Measurements from ENCODE around the gene SYCE1. TPM values are rescaled to one million over a fixed set of nuclear protein-coding genes. Genes with fewer than 3 reads are reported as not detected.

SYCE1 gene
- total and polyA plus RNA-seq, 2 of the 8 experiments (the other 6 are each of a cell fraction or from before 2014, with no cell fraction given), result not detected

- no peak overlapping the region for H4K8ac ChIP-seq (ENCODE audit: extremely low read depth, insufficient read depth, low read length)
- H3K23me2 ChIP-seq (ENCODE audit: low read depth, low read length), result no peaks in the 10 kb centered on the region
- no peak overlapping the region for H2BK15ac ChIP-seq (ENCODE audit: low read length)
- H3K4me1 ChIP-seq (replicated peaks in 1 of 4; ENCODE audit: control insufficient read depth in 3 of 4, insufficient read depth in 4 of 4, low read length in 3 of 4), result no peaks in the 10 kb centered on the region
- H4K5ac ChIP-seq (ENCODE audit: insufficient read length, low read depth, low read length), result no peak overlapping the region
- no peaks in the 10 kb centered on the region for H3K27me3 ChIP-seq (replicated peaks in 1 of 4; ENCODE audit: control insufficient read depth in 3 of 4, extremely low read depth in 1 of 4, insufficient read depth in 3 of 4, low read length in 3 of 4)
- H3K9ac ChIP-seq (replicated peaks in 1 of 4; ENCODE audit: extremely low read depth in 1 of 4, low read depth in 3 of 4, low read length in 3 of 4), result no peak overlapping the region
- no peak overlapping the region for H2BK120ac ChIP-seq (replicated peaks; ENCODE audit: low read depth, low read length)
- no peak overlapping the region for H3K4ac ChIP-seq (replicated peaks; ENCODE audit: insufficient read length, low read depth, low read length)
- H2AFZ ChIP-seq (ENCODE audit: low read length), result no peak overlapping the region
- ChIA-PET POLR2A (ENCODE audit: partially characterized antibody) (no interaction called here), CTCF (ENCODE audit: partially characterized antibody) (no interaction called here)
- WGBS, 2 experiments (ENCODE audit: extremely low coverage in 1 of 2, insufficient coverage in 1 of 2, insufficient read length in 1 of 2, insufficient replicate concordance in 2 of 2, low coverage in 1 of 2, low lambda C conversion rate in 2 of 2, missing lambda C conversion rate in 1 of 2), result 79 to 100% methylated on average over 2 to 8 of the region's 9 CpGs
- peaks cover 0 to 3% (median 0%) of the 10 kb centered on the region in 4 experiments; a peak in 1 of 8 replicates for H3K36me3 ChIP-seq (ENCODE audit: control insufficient read depth in 2 of 4, insufficient read depth in 4 of 4, low read length in 3 of 4)
- no peak overlapping the region for H3K27ac ChIP-seq (ENCODE audit: low read depth, low read length)
- FAIRE-seq, result no peak
- no peak overlapping the region for H2BK20ac ChIP-seq (ENCODE audit: low read length)
- TF ChIP-seq RBBP5 (IDR thresholded peaks at IDR 0.05; ENCODE audit: borderline replicate concordance, low read depth, low read length) (no peak), SRF (IDR thresholded peaks at IDR 0.05; ENCODE audit: low read depth, low read length) (no peak), SP4 (IDR thresholded peaks at IDR 0.05; ENCODE audit: low read length) (no peak), MAX (IDR thresholded peaks at IDR 0.05) (no peak), RNF2 (IDR thresholded peaks at IDR 0.05; ENCODE audit: borderline replicate concordance, low read depth, low read length, missing control alignments, poor library complexity, severe bottlenecking) (no peak), KDM5A (IDR thresholded peaks at IDR 0.05; ENCODE audit: low read length) (no peak)
- no peaks in the 10 kb centered on the region for H3K79me2 ChIP-seq (ENCODE audit: control insufficient read depth in 1 of 2, insufficient read depth in 2 of 2, low read length in 2 of 2)
- DNase-seq (ENCODE audit: low read depth in 1 of 2, low spot score in 2 of 2), result no peak
- H2BK12ac ChIP-seq (ENCODE audit: low read depth, low read length), result no peak overlapping the region
- H3K14ac ChIP-seq (ENCODE audit: insufficient read length), result no peak overlapping the region
- H3K56ac ChIP-seq (replicated peaks; ENCODE audit: insufficient read length, low read depth, low read length), result no peak overlapping the region
- no peak overlapping the region for H4K91ac ChIP-seq (replicated peaks; ENCODE audit: insufficient read length, low read length)
- H3K18ac ChIP-seq (ENCODE audit: extremely low read depth, low read length), result no peak overlapping the region
- H3K79me1 ChIP-seq (ENCODE audit: low read depth, low read length), result no peaks in the 10 kb centered on the region
- no peak overlapping the region for H2BK5ac ChIP-seq (ENCODE audit: low read depth, low read length)
- H2AK5ac ChIP-seq (ENCODE audit: low read depth, low read length), result no peak overlapping the region
- no peak overlapping the region for H3K23ac ChIP-seq (ENCODE audit: insufficient read length)
- no peak overlapping the region for H3K4me3 ChIP-seq (ENCODE audit: extremely low read depth in 1 of 4, insufficient read depth in 2 of 4, low read depth in 3 of 4, low read length in 4 of 4)
- H3K9me3 ChIP-seq (ENCODE audit: insufficient read depth in 2 of 2, low read depth in 1 of 2, low read length in 1 of 2), result peaks cover 71 to 91% of the 10 kb centered on the region in 2 experiments
- no peak overlapping the region for H3K4me2 ChIP-seq (ENCODE audit: insufficient read depth in 1 of 2, low read depth in 2 of 2, low read length in 2 of 2)
- no peaks in the 10 kb centered on the region for H4K20me1 ChIP-seq (replicated peaks in 1 of 2; ENCODE audit: control insufficient read depth in 1 of 2, insufficient read depth in 2 of 2, low read length in 2 of 2)
Observed at GRCh38 chr10:133530506-133530905, 34.9 kb downstream of the SYCE1 start.

Data from H1 (cell line).